Measurements from ENCODE around the gene MYL10.
"Not testable (repeated sequence)": the region's sequence is repeated elsewhere in the genome, so short reads cannot be mapped to it uniquely, and the experiment has no call there.

Gene MYL10

GRCh38 chr7:101617451-101618206 lies 11.5 kb downstream of the MYL10 start:
- no peak for DNase-seq

GRCh38 chr7:101615446-101615845 lies 13.7 kb downstream of the MYL10 start:
- no peak for DNase-seq

GRCh38 chr7:101614939-101615302 lies 14.2 kb downstream of the MYL10 start:
- DNase-seq = no peak

- no peak for DNase-seq
Observed at GRCh38 chr7:101614098-101614938, 14.8 kb downstream of the MYL10 start.

- DNase-seq = no peak
Observed at GRCh38 chr7:101612885-101613515, 16.1 kb downstream of the MYL10 start.

- DNase-seq = no peak
Observed at GRCh38 chr7:101608772-101609713, 20.1 kb downstream of the MYL10 start.

- DNase-seq = no peak
Observed at GRCh38 chr7:101606498-101606923, 22.6 kb downstream of the MYL10 start.

- no peak for DNase-seq
Observed at GRCh38 chr7:101605611-101606497, 23.2 kb downstream of the MYL10 start.

- not testable (repeated sequence) for DNase-seq
Observed at GRCh38 chr7:101604934-101605332, 24.2 kb downstream of the MYL10 start.

GRCh38 chr7:101604331-101604933 lies 24.7 kb downstream of the MYL10 start:
- no peak for DNase-seq

- DNase-seq = peak; percentile 70
Observed at GRCh38 chr7:101602484-101603241, 26.4 kb downstream of the MYL10 start.

- no peak for DNase-seq
Observed at GRCh38 chr7:101602082-101602481, 27.0 kb downstream of the MYL10 start.

- no peak for DNase-seq
Observed at GRCh38 chr7:101599787-101600186, 29.3 kb downstream of the MYL10 start.

GRCh38 chr7:101598986-101599771 lies 29.9 kb downstream of the MYL10 start:
- DNase-seq = no peak

GRCh38 chr7:101598422-101598985 lies 30.6 kb downstream of the MYL10 start:
- no peak for DNase-seq

GRCh38 chr7:101597941-101598340 lies 31.2 kb downstream of the MYL10 start:
- DNase-seq = no peak

GRCh38 chr7:101596898-101597297 lies 32.2 kb downstream of the MYL10 start:
- no peak for DNase-seq

- DNase-seq = no peak
Observed at GRCh38 chr7:101595766-101596537, 33.1 kb downstream of the MYL10 start.
